Subcutaneous adipose tissue (tissue), 4 donors: Measurements from ENCODE around the gene KIF4A. TPM values are rescaled to one million over a fixed set of nuclear protein-coding genes. Genes with fewer than 3 reads are reported as not detected.

Experiments used
- total RNA-seq, 4 donors: library from RNA; depleted of rRNA; stranded (reverse); fragments of >200 nt; gene quantifications; one replicate each; pipeline ENCODE4 v1.1.0, GENCODE V29; 2016
- TF ChIP-seq, protein P1 (sequence below): fragments of 450-650 bp; IDR thresholded peaks from one replicate; pipeline ENCODE4 v1.5.1; 2016; ENCODE audit warnings: low read depth, mild to moderate bottlenecking, control low read depth, antibody characterized with exemption, moderate library complexity

Gene KIF4A
- total RNA-seq, 4 donors from 2014 or later = 0.16 to 1.9 (median 0.88) TPM; not detected in 1

DNA sequence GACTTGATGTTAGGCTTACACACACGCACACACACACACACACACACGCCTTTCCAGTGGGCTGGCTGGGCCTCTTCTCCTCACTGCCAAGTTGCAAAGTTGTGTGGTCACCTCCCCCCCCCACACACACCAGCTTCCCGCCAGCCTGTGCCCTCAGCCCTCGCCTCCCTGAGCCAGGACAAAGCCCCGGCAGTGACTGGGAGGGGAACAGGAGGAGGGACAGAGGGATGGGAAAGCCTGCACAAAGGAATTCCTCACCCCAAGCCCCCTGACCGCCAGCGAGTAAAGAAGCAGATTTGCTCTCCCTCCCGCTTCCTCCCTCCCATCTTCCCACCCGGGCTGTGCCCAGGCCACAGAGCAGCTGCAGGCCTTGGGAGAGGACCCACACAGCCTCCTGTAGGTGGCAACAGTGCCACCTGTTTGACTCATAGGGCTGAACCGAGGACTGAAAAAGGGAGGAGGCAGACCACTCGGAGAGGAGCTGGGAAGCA, 133.0 kb downstream of the KIF4A start, which contains the start of gene GDPD2:
TSS of gene GDPD2 (plus strand) at position 464 of the 491 bp plus-strand sequence. CDS start 1,671 bp downstream, outside the sequence.
- TF ChIP-seq, protein P1, sequence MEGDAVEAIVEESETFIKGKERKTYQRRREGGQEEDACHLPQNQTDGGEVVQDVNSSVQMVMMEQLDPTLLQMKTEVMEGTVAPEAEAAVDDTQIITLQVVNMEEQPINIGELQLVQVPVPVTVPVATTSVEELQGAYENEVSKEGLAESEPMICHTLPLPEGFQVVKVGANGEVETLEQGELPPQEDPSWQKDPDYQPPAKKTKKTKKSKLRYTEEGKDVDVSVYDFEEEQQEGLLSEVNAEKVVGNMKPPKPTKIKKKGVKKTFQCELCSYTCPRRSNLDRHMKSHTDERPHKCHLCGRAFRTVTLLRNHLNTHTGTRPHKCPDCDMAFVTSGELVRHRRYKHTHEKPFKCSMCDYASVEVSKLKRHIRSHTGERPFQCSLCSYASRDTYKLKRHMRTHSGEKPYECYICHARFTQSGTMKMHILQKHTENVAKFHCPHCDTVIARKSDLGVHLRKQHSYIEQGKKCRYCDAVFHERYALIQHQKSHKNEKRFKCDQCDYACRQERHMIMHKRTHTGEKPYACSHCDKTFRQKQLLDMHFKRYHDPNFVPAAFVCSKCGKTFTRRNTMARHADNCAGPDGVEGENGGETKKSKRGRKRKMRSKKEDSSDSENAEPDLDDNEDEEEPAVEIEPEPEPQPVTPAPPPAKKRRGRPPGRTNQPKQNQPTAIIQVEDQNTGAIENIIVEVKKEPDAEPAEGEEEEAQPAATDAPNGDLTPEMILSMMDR = no peak

DNA sequence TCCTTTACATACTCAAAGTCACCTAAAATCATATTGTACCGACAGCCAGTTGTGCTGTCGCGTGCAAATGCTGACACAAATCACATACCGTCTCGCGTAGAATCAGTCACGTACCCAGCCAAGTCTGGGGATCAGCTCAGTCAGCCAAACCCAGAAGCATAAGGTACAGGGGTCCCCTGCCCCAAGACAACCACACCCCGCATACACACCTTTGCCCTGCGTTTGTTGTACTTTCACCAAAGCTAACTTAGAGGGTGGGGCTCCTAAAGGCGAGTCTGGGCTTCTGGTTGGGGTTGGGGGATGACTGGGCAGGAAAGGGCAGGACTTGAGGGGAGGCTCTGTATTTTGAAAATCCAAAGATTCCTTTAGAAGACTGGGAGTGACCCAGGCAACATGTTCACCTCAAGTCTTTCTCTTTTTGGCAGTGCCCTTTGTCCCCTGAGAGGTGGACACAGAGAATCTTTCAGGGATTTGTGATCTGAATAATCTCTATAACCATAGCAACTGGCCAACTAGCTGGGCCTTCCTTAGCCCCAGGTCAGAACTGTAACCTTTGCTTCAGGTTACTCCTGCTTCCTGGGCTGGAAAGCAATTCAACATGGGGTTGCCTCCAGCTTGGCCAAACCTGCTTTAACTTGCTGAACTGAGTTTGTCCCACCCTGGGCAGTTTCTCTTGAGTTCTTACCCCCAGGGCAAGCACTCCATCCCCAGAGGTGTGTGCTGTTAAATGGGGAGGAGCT, 134.2 kb downstream of the KIF4A start:
- TF ChIP-seq, protein P1 = no peak

DNA sequence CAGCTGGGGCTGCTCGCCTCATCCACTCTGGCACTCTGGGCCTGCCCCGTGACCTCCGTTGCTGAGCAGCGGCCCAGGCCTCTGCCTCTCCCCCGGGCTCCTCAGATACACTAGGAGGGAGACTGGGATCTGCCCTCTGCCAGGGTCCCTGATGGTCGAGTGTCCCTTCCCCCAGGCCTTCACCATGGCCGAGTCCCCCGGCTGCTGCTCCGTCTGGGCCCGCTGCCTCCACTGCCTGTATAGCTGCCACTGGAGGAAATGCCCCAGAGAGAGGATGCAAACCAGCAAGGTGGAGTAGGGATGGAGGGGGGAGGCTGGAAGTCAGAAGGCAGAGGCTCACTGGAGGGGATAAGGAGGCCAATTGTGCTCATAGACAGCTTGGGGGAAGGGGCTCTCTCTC, 134.9 kb downstream of the KIF4A start:
- TF ChIP-seq, protein P1 = no peak

DNA sequence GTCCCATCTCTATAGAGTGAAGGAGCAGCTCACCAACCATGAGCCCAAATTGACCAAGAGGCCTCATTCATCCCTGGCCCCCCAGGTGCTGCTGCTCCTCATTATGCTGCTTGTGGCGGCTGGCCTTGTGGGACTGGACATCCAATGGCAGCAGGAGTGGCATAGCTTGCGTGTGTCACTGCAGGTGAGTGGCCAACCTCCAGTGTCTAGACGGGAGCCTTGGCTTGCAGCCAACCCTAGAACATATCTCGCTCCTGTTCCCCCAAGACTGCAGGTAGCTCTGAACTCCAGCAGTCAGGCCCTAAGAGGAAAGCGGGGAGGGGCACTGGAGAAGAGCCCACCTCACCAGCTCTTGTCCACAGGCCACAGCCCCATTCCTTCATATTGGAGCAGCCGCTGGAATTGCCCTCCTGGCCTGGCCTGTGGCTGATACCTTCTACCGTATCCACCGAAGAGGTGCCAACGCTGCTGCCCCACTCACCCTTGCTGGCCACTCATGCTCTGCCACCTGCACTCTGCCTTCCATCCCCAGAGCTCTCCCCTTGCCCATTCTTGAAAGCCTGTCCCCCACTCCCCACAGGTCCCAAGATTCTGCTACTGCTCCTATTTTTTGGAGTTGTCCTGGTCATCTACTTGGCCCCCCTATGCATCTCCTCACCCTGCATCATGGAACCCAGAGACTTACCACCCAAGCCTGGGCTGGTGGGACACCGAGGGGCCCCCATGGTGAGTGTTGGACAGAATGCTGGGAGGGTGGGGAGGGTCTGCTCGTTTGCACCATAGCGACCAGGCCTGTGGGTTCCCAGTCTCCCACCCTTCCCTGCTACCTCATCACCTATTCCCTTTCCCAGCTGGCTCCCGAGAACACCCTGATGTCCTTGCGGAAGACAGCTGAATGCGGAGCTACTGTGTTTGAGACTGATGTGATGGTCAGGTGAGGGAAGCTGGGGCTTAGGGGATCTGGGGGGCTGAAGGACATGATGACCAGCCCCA, 136.7 kb downstream of the KIF4A start:
- TF ChIP-seq, protein P1 = no peak

GRCh38 chrX:70427365-70427764, 137.5 kb downstream of the KIF4A start:
- TF ChIP-seq, protein P1 = no peak

DNA sequence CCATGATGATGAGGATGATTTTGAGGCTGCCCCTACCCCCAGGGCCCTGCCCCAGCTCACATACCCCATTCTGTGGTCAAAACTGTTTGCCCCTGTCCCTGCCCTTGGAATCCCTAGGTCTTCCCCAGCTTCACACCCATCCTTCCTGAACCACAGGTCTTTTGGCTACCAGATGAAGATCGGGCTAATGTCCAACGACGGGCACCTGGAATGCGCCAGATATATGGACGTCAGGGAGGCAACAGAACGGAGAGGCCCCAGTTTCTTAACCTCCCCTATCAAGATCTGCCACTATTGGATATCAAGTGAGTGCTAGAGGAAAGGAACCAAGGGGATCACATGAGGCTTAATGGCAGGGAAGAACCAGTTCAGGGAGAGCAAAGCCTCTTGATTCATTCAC, 139.9 kb downstream of the KIF4A start:
- TF ChIP-seq, protein P1 = no peak
